GM21737 (cell line): ENCODE results near the gene ZNF277.
A peak's percentile ranks its signal among the peaks of the same experiment; 100 is the strongest.
"Not testable (repeated sequence)": the region's sequence is repeated elsewhere in the genome, so short reads cannot be mapped to it uniquely, and the experiment has no call there.

ENCODE experiments used
- ATAC-seq: cut with Tn5 transposase; IDR thresholded peaks from one replicate; pipeline ENCODE4 v1.9.1; 2021; ENCODE audit warnings: mild to moderate bottlenecking, moderate library complexity; ENCODE audit not compliant: unreplicated experiment

The ZNF277 gene

DNA sequence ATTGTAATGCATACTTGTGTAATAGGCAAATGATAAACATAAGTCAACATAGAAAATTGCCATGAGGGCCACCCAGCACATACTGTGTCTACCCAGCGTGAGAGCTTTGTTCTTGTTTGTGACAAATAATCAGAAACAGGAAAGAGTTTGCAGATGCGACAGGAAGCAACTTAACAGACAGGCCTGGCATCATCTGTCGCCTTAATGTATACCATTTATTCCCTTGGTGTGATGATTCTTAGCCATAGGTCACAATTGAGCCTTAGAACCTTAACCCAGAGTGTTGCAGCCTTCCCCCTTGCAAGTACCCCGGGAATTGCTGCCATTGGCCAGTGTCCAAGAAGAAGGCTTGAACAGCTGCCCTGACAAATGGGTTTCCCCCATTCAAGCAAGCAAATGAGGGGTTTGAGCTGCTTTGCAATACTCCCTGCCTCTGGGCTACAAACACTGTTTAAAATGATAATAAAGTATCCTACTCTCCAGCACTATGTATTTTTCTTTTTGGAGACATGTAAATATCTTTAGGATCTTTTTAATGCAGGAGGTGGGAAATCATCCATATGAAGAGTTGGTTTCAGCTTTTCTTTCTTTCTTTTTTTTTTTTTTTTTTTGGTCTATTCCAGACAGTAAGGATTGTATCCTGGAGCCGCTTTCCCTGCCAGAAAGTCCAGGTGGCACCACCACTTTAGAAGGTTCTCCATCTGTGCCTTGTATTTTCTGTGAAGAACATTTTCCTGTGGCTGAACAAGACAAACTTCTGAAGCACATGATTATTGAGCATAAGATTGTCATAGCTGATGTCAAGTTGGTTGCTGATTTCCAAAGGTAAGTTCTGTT, 80.0 kb downstream of the ZNF277 start:
- peak; percentile 73 for ATAC-seq

DNA sequence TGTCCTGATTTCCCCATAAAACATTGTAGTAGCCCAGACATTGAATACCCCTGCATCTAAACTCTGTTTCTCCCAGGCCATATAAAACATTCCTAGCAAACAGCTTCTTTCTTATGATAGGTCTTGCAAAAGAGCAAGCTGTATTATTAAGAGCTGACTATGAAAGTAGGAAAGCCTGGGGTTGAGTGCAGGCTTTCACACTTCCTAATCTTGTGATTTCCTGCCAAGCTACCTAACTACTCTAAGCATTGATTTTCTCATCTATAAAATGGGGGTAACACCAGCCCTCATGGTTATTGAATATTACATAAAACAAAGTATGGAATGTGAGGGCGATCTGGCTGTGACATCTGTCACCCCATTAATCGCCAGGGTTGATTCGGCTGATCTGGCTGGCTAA, 81.8 kb downstream of the ZNF277 start:
- ATAC-seq = no peak

DNA sequence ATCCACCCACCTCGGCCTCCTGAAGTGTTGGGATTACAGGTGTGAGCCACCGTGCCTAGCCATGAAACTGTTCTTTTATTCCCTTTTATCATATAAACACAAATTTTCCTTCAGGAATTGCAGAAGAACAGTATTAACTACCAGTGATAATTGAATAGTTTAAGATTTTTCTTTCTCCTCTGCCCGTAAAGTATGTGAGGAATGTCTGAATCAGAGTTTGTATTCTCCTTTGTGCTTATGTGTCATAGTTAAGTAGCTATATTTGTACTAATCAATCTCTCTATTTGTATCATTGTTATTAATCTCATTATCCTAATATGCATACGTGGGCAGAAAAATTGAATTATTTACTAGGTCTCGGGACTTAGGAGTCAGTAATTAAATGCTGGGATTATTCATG, 83.6 kb downstream of the ZNF277 start:
- ATAC-seq = no peak

DNA sequence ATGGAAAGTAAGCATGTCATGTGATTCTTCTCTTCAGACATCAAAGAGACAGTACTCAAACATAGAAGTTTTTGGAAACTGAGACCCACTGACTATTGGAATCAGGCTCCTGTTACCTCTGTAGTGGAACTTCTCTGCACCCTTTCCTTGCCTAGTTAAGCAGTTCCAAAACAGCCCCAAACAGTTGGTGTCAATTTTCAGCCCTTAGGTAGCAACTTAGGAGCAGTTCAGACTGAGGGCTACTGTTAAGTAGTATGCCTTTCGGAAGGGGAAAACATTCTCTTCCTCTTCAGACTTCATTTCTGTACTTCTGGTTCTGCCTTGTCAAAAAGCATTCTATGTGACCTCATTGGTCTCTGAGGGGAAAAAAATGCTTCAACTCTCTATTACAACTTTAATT, 85.7 kb downstream of the ZNF277 start:
- no peak for ATAC-seq

DNA sequence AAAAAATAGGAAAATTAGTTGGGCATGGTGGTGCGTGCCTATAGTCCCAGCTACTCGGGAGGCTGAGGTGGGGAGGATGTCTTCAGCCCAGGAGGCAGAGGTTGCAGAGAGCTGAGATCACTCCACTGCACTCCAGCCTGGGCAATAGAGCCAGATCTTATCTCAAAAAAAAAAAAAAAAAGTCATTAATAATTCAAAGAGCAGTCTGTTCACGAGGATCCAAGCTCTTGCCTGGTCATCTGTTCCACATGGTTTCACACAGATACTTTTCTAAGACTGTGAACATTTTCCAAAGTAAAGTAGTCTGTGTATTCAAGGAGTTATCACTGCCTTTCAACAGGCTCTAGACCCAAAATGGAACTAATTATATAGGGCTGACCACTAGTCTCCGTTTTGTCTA, 86.9 kb downstream of the ZNF277 start:
- ATAC-seq = no peak

DNA sequence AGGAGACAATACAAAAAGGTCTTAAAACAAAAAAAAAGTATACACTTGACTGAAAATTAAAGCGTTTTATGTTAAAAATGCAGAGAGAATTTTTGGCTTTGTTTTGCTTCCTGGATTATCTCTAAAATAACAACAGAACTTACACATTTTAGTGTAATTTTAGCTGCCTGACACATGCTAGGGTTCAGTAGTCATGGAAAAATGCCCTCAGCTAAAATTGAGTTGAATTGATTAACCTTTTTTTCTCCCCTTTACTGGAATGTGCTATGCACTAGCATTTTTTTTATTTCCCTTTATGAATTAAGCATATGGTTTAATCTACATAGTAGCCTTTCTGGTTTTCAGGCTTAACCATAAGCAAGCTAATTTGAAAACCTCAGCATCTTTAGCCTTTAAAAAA, 89.9 kb downstream of the ZNF277 start:
- ATAC-seq = no peak

DNA sequence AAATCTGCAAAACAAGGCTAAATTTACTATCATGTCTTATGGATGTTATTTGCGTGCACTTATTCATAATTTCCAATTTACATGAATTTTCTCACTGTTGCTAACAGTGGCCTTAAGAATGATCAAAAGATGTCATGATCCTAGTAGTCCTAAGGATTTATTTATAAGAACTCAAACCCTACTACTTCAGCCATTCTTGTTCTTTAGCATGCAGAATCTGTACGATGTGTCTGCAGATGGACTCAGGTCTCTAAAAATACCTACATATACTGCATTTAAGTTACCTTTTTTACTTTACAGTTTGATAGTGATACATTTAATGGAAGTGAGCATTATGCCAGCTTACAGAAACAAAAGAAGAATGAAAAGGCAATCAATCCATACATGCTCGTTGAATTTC, 91.2 kb downstream of the ZNF277 start:
- ATAC-seq = no peak

DNA sequence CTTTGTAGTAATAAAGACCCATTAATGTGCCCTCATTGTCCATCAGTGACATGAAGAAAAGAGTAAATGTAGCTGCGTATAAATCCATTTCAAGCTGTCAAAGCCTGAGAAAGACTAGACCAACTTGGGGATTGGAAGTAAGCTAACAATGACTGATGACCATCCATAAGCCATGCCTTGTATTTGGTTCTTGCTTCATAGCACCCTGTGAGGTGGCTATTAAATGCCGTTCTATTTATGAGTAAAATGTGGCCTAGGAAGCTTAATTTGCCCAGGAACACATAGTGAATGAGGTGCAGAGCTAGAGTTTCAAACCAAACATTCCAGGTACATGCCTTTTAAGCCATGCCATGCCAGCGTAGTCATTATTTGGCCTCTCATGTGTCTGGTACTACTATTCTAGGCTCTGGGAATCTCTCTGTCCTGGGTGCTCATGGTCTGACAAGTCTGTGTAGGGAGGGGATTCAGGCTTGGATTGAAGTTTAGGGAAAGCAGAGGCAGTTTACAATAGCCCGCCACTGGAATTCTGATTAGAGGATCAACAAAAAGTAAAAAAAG, 92.1 kb downstream of the ZNF277 start:
- no peak for ATAC-seq

DNA sequence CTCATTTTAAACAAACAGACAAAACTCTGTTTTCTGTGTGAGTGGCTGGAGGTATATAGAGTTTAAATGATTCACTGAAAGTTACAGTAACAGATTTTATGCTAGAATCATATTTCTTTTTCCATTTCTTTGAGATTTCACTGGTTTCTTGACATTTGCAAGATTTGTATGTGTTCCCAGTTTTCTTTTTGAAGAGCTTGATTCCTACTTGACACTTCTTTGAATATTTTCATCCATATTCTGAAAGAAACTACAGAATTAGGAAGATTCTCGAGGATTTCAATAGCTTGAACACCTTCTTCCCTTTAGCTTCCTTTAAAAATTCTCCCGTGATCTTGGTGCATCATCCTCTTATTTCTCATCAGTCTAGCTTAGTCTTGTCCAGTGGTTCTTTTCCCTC, 93.6 kb downstream of the ZNF277 start:
- no peak for ATAC-seq

DNA sequence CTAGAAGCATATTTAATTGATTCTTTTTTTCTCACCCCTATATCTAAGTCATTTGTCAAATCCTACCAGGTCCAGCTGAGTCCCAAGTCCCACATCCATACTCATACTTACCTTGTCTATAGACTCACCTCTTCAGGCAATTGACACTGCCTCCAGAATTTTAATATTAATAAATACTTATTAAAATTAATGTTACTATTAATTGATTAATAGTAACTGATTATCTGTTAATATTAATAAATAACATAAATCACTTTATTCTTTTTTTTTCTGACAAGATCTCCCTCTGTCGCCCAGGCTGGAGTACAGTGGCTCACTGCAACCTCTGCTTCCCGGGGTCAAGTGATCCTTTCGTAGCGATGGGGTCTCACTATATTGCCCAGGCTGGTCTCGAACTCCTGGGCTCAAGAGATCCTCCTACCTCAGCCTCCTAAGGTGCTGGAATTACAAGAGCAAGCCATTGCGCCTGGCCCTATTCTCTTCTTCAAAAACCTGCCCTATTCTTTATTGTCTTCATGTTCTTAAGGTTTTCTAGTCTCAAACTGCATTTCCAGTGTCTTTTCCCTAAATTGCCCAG, 94.4 kb downstream of the ZNF277 start:
- no peak for ATAC-seq

DNA sequence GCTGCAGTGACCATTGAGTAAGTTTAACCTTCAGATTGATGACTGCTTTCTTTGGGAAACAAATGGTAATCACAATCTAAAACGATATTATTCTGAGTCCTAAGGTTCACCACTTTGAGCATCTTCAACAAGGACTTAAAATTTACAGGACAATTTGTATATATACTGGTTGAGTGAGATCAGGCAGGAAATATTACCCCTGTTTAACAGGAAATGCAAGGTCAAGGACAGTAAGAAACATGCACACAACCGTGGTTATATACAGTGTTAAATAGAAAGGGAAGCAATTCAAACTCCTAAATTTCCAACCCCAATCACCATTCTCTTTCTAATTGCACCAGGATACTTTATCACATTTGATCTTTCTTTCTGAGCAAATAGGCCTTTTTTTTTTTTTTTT, 96.1 kb downstream of the ZNF277 start:
- ATAC-seq = no peak

DNA sequence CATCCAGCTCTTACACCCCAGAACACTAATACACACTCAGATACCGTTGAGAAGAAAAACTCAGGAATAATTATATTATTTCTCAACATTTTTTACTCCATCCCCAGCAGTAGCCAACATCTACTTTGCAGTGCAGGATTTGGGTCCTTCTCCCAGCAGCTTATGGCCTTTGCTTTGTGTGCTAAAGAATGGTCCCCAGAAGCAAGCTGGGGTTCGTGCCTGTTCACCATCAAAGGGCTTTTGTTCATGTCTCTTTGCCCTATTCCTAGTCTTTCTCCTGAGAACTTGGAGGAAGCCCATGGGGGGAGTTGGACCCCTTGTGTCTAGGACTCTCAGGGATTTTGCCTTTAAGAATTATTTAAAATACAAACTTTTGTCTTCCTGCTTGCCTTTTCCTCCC, 100.4 kb downstream of the ZNF277 start:
- ATAC-seq = no peak

DNA sequence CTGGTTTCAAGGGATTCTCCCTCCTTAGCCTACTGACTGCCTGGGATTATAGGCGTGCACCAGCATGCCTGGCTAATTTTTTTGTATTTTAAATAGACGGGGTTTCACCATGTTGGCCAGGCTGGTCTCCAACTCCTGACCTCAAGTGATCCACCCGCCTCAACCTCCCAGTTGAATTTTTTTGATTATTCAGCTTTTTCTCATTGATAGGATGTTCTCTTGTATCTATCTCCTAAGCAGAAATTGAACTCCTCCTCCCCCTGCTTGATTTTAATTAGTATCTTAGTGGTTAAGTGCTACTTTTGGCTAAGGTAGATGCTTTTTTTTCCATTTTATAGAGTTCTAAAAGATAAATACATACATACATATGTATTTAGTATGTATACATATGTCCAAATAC, 101.0 kb downstream of the ZNF277 start:
- ATAC-seq = no peak

DNA sequence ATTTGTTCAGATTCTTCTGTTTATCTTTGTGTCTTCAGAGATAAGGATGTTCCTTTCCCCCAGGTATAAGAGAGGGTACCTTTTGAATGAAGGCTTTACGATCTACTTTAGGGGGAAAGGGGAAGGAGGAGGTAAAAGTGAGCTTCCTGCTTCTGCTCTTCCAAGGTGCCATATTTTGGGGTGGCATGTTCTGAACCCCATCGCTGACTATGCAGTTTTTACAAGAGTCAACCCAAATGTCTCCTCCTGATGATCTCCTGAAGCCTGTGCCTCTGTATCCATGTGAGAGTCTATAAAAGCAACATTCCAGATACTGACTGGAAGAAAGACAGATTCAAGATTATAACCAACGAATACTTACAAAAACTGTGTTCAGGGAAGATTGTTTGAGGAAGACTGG, 102.5 kb downstream of the ZNF277 start:
- no peak for ATAC-seq

DNA sequence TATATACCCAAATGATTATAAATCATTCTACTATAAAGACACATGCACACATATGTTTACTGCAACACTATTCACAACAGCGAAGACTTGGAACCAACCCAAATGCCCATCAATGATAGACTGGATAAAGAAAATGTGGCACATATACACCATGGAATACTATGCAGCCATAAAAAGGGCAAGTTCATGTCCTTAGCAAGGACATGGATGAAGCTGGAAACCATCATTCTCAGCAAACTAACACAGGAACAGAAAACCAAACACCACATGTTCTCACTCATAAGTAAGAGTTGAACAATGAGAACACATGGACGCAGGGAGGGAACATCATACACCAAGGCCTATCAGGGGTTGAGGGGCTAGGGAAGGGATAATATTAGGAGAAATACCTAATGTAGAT, 110.3 kb downstream of the ZNF277 start:
- ATAC-seq = not testable (repeated sequence)

DNA sequence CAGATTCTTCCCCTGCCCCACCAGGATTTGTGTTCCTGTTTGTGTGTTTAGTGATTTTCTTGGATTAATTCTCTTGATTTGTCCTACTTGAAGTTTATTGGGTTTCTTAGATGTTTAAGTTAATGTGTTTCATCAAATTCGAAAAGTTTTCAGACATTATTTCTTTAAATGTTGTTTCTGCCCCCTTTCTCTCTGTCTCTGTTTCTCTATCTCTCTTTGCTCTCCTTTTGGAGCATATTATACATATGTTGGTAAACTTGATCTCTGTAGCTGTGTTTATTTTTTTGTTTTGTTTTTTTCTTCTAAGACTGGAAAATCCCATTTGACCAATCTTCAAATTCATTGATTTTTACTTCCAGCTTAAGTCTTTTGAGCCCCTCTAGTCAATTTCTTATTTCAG, 115.6 kb downstream of the ZNF277 start:
- ATAC-seq = no peak

DNA sequence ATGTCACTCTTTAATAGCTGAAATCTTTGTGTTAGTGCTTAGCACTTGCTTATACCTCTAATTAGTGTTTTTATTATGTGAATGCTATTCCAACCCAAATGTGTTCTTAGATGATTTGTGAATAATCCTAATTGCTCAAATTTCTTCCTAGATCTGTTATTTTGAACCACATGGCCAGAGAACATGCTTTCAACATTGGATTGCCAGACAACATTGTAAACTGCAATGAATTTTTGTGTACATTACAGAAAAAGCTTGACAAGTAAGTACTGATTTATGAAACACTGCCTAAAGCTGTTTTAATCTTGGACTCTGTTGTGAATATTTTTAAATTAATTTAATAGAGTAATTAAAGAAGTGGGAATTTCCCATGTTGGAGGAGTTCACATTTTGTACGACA, 121.1 kb downstream of the ZNF277 start:
- ATAC-seq = no peak

DNA sequence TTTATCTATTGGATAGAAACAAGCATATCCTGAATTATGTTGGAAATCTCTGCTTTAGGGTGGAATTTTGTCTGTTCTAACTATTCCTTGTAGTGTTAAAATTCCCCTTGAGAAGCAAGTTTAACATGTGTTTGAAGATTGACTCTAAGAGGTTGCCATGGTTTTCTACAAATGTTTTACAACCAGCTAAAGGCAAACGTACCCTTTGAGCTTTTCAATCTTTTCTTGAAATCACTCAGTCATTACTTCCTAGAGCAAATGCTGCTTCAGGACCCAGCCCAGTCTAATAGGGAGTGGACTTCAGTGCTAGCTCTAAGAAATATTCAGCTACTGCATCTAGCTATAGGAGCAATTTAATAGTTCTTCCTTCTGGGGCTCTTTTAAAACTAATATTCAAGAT, 125.0 kb downstream of the ZNF277 start:
- ATAC-seq = no peak

DNA sequence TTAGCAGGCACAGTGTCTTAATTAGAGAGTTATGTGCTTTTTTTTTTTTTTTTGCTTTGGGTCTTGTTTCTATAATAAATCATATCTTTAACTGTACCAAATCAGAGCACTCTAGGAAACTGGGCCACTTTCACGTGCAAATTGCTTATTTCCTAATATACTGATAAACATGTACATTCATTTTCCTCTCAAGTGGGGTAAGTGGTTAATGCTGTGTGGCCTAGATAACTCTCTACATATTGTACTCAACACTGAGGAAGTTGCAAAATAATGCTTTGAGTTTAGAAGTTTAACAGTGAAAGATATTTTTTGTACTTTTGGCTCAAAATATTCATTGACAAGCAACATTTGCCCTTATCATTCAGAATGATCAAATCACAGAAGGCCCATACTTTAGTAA, 127.9 kb downstream of the ZNF277 start:
- no peak for ATAC-seq

DNA sequence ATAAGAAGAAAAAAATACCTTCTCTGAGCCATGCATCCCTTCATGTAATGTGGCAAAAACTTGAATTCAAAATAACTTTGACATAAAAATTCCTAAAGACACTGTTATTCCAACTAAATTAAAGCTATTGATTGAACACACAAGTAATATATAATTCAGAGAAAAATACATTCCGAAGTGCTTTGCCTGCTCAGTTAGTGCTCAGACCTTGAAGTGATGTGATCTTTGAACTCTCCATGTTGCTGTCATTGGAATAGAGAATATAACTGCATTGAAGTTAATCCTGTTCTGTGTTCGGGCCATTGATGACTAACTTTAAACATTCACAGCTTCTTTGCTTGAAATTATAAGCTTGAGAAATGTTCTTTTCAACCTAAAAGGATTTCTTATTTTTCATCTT, 129.8 kb downstream of the ZNF277 start:
- no peak for ATAC-seq

DNA sequence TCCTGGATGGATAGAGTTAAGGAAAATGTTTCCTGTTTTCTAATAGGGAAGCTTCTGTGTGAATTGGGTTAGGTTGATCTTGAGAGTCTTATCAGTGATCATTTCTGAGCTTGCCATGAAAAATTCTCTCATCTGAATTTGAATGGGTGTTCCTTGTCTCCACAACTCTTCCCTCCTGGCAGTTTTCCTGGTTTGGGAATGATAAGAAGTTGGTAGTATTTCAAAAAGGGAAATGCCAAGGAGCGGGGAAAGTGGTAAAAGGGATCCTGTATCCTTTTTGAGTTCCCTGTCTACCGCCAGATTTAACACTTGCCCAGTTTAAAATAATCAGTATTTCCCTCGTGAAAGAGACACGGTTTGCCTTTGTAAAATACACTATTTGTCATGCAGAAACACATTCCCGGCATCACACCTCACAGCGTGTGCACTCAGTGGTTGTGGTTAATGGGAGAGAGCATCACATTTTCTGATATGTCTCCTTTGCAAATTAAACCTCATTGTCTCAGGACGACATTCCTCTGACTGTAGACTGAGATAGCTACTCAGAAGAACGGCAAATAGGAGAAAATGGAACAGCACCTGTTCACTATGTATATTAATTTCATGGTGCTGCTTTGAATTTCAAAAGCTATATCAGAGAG, 130.6 kb downstream of the ZNF277 start:
- no peak for ATAC-seq

DNA sequence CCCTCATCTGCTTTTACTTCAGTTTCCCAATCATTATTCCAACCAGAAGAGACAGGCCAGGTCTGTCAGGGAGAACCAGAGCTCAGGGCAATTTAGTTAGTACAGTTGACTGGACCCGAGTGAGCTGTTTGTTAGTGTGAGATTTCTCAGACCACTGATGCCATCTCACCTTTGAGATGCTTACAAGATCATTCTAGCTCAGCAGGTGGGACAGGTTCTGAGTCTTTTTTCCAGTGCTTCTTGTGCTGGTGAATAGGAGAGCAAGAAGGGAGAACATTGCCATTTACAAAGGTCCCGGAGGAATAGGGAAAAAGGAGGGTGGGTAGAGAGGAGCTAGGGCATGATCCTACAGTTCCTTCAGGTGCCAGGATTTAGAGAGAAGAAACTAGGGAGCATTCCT, 131.4 kb downstream of the ZNF277 start:
- ATAC-seq = no peak
